Measurements from ENCODE around the gene TRIM8. TPM values are rescaled to one million over a fixed set of nuclear protein-coding genes. Genes with fewer than 3 reads are reported as not detected.

The TRIM8 gene
- total and polyA plus RNA-seq, 9 of the 15 experiments (the other 6 are each of a cell fraction or from before 2014, with no cell fraction given), result 1.7 to 26.0 (median 9.1) TPM

DNA sequence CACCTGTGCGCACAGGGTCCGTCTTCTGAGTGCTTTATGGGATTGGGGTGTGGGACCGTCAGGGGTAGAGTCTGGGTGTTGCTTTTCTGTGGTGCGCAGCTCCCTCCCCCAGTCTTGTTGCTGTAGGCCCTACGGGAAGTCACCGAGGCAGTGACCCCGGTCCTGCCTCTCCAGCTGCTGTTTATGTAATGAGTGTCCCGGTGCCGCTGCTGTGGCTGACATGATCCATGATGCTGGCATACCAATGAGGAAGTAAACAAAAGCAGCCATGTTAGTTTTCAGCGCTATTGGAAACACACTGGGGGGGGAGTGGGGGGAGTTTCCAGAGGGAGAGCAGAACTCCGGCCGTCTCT, 1.1 kb downstream of the TRIM8 start (continued):
- TF ChIP-seq, protein P1, sequence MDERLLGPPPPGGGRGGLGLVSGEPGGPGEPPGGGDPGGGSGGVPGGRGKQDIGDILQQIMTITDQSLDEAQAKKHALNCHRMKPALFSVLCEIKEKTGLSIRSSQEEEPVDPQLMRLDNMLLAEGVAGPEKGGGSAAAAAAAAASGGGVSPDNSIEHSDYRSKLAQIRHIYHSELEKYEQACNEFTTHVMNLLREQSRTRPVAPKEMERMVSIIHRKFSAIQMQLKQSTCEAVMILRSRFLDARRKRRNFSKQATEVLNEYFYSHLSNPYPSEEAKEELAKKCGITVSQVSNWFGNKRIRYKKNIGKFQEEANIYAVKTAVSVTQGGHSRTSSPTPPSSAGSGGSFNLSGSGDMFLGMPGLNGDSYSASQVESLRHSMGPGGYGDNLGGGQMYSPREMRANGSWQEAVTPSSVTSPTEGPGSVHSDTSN (CRISPR knock-in tag; IDR thresholded peaks at IDR 0.05; ENCODE audit: low read depth), result no peak
- TF ChIP-seq, protein P1 (tag; conservative IDR thresholded peaks at IDR 0.05; ENCODE audit: low read depth), result peak; percentile 47; the same call in 1 of the 2 replicates
- no peak for TF ChIP-seq ARID1B (IDR thresholded peaks at IDR 0.05)

DNA sequence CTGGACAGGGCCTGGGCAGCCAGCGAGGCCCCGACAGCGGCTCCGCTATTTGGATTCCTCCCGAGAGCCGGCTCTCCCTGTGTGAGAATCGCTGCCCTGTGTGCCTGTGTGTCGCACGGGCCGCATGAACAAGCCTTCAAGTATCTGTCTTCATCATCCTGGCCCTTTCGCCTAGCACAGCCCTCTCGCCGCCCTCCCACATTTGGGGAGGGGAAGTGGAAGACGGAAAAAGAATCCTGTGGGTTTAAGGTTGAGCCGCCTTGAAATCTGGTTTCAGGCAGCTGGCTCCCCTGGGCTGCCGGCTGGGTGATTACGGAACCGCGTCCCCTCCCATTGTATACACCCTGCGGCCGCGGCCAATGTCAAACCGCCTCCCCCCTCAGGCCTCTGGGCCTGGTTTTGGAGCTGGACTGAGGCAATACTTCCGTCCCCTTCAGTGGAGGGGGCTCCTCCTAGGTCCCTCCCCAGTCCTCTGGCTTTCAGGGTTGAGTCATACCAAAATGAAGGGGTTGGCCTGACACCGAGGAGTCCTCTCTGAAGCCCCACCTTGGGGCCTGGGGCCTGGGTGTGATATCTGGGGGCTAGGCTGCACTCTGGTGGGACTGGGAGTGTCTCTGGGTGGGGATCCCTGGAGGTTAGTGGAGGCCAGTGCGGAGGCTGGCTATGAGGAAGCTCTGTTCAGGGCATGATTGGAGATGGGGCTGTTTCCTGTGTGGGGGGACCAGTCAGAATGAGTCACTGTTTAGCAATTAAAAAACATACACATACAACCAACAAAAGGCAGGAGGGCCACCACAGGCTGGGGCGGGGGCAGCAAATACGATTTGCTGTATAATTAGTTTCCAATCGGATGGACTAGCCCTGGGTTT, 1.7 kb downstream of the TRIM8 start:
- Histone ChIP-seq H3K27ac (ENCODE audit: extremely low read depth, low read depth, low read length) (peak overlapping the region; percentile 89), H3K27me3 (ENCODE audit: control insufficient read depth in 2 of 2, insufficient read depth in 2 of 2, low read length in 2 of 2) (no peaks in the 10 kb centered on the region), H2AFZ (ENCODE audit: low read depth, low read length) (peak overlapping the region; percentile 51; the same call in 1 of the 2 replicates), H3K79me2 (ENCODE audit: control insufficient read depth, insufficient read depth, low read length) (peaks cover 80% of the 10 kb centered on the region), H3K36me3 (ENCODE audit: control insufficient read depth, insufficient read depth, low read length) (peaks cover 3% of the 10 kb centered on the region; the same call in 2 of the 3 replicates), H3K4me3 (peak overlapping the region; percentile 78), H3K9me1 (ENCODE audit: control insufficient read depth, insufficient read depth, low read length) (peaks cover 2% of the 10 kb centered on the region), H3K4me1 (replicated peaks in 1 of 2; ENCODE audit: control insufficient read depth in 2 of 2, insufficient read depth in 2 of 2, low read length in 2 of 2) (peaks cover 6 to 77% of the 10 kb centered on the region in 2 experiments; a peak in 4 of 5 replicates), H3K9me3 (replicated peaks; ENCODE audit: control insufficient read depth, insufficient read depth, low read depth, low read length) (no peaks in the 10 kb centered on the region), H4K20me1 (replicated peaks; ENCODE audit: control insufficient read depth, insufficient read depth, low read length) (0 out of 2 replicates have a peak, but pooled peaks cover 4% of the 10 kb centered on the region), H3K4me2 (ENCODE audit: insufficient read depth, low read length) (peak overlapping the region; percentile 87), H3K9ac (ENCODE audit: insufficient read depth in 1 of 2, low read depth in 2 of 2, low read length in 2 of 2) (peak overlapping the region; percentile 80 to 98)
- in situ Hi-C loops (cut with MboI), result no loop called here
- DNase-seq (ENCODE audit: extremely low read depth in 1 of 4, low spot score in 3 of 4), result peak; percentile 56 to 87 (median 66)
- ChIA-PET CTCF (ENCODE audit: low intra/inter-chr PET ratio) (no interaction called here), POLR2A (interaction anchor here (0.5 to 6.2 kb wide), 10 partner anchors 11 to 473 kb away, joined by 3 to 60 read pairs (median 4); partner anchors contain the start of genes ARL3 and CNNM2)
- peak; percentile 68 for ATAC-seq
- 1% methylated on average over 27 of the region's 29 CpGs for WGBS (ENCODE audit: insufficient coverage, low coverage, missing lambda C conversion rate)
- BruUV-seq (replicated peaks), result TSS peak; percentile 61
- intact Hi-C loops (cut with micrococcal nuclease), result loop anchor here (5.0 kb wide), 1 partner anchor 66 kb away; the partner anchor contains the start of genes ARL3 and SFXN2
- peak; percentile 89 for FAIRE-seq
- TF ChIP-seq, protein P2, sequence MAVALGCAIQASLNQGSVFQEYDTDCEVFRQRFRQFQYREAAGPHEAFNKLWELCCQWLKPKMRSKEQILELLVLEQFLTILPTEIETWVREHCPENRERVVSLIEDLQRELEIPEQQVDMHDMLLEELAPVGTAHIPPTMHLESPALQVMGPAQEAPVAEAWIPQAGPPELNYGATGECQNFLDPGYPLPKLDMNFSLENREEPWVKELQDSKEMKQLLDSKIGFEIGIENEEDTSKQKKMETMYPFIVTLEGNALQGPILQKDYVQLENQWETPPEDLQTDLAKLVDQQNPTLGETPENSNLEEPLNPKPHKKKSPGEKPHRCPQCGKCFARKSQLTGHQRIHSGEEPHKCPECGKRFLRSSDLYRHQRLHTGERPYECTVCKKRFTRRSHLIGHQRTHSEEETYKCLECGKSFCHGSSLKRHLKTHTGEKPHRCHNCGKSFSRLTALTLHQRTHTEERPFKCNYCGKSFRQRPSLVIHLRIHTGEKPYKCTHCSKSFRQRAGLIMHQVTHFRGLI (CRISPR knock-in tag; IDR thresholded peaks at IDR 0.05), result no peak
- TF ChIP-seq ZNF133 (CRISPR knock-in tag; IDR thresholded peaks at IDR 0.05) (no peak), RBM15 (IDR thresholded peaks at IDR 0.05; ENCODE audit: insufficient read depth, low read length) (no peak), ZNF282 (CRISPR knock-in tag; IDR thresholded peaks at IDR 0.05) (no peak), ZNF57 (CRISPR knock-in tag; IDR thresholded peaks at IDR 0.05) (no peak), SRF (CRISPR knock-in tag; IDR thresholded peaks at IDR 0.05) (peak in 1 of 2 experiments; percentile 23; a peak in 1 of 4 replicates), ZNF77 (CRISPR knock-in tag; IDR thresholded peaks at IDR 0.05) (no peak), CBFA2T3 (IDR thresholded peaks at IDR 0.05) (peak; percentile 64), HDAC1 (IDR thresholded peaks at IDR 0.05) (peak in 1 of 2 experiments; percentile 20; a peak in 1 of 4 replicates), LCOR (CRISPR knock-in tag; IDR thresholded peaks at IDR 0.05) (peak; percentile 66; the same call in 1 of the 2 replicates), CHD1 (IDR thresholded peaks at IDR 0.05; ENCODE audit: low read length) (no peak)
- TF ChIP-seq, protein P3, sequence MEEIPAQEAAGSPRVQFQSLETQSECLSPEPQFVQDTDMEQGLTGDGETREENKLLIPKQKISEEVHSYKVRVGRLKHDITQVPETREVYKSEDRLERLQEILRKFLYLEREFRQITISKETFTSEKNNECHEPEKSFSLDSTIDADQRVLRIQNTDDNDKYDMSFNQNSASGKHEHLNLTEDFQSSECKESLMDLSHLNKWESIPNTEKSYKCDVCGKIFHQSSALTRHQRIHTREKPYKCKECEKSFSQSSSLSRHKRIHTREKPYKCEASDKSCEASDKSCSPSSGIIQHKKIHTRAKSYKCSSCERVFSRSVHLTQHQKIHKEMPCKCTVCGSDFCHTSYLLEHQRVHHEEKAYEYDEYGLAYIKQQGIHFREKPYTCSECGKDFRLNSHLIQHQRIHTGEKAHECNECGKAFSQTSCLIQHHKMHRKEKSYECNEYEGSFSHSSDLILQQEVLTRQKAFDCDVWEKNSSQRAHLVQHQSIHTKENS (CRISPR knock-in tag; IDR thresholded peaks at IDR 0.05), result no peak
